Ascending aorta (tissue), 2 donors: ENCODE data around the gene ARSI. TPM values are rescaled to one million over a fixed set of nuclear protein-coding genes. Genes with fewer than 3 reads are reported as not detected.

ENCODE experiments used
- DNase-seq, 2 donors: peaks; one replicate each; pipeline ENCODE4 v3.0.0-alpha.2; 2019; ENCODE audit warnings: low spot score in 2 of 2
- H3K27ac ChIP-seq, 2 donors: fragments of 200-600 bp; sonication (generic); one replicate each; pipeline ENCODE4 v1.5.1; 2016 to 2017; ENCODE audit warnings: mild to moderate bottlenecking in 1 of 2
- H3K27me3 ChIP-seq: fragments of 200-600 bp; sonication (generic); one replicate; pipeline ENCODE4 v1.5.1; 2017
- H3K36me3 ChIP-seq, 2 donors: fragments of 200-600 bp; sonication (generic); one replicate each; pipeline ENCODE4 v1.5.1; 2016
- H3K4me1 ChIP-seq, 2 donors: fragments of 200-600 bp; sonication (generic); one replicate each; pipeline ENCODE4 v1.5.1; 2016 to 2017; ENCODE audit warnings: mild to moderate bottlenecking in 1 of 2
- H3K4me3 ChIP-seq, 2 donors: fragments of 200-600 bp; sonication (generic); one replicate each; pipeline ENCODE4 v1.5.1; 2016 to 2017; ENCODE audit warnings: mild to moderate bottlenecking in 1 of 2
- H3K9me3 ChIP-seq, 2 donors: fragments of 200-600 bp; sonication (generic); one replicate each; pipeline ENCODE4 v1.5.1; 2016
- CTCF ChIP-seq, 3 experiments: fragments of 200-600 bp in 2 of 3; fragments of 450-650 bp in 1 of 3; sonication (generic) in 2 of 3; IDR thresholded peaks; one replicate each; pipeline ENCODE4 v1.5.1; 2016 to 2019; ENCODE audit warnings: antibody characterized with exemption in 3 of 3, mild to moderate bottlenecking in 1 of 3, moderate library complexity in 1 of 3
- intact Hi-C: fragments of 100-400 bp; cut with DNase I; formaldehyde crosslinking; loops from one replicate; pipeline ENCODE4 v1.15.1; 2023
- total RNA-seq: library from RNA; depleted of rRNA; stranded (reverse); fragments of >200 nt; gene quantifications from one replicate; pipeline ENCODE4 v1.1.0, GENCODE V29; 2016

The ARSI gene
- total RNA-seq, 1 donor from 2014 or later, result not detected

GRCh38 chr5:150281987-150282386 lies 20.7 kb downstream of the ARSI start:
- TF ChIP-seq CTCF (IDR thresholded peaks at IDR 0.05), result no peak
- Histone ChIP-seq H3K4me1 (no peaks in the 10 kb centered on the region), H3K4me3 (no peak overlapping the region), H3K27me3 (no peaks in the 10 kb centered on the region), H3K36me3 (no peaks in the 10 kb centered on the region), H3K27ac (no peak overlapping the region), H3K9me3 (no peaks in the 10 kb centered on the region)
- no peak for DNase-seq
- intact Hi-C loops, result no loop called here

- Histone ChIP-seq H3K9me3 (no peaks in the 10 kb centered on the region), H3K27ac (no peak overlapping the region), H3K36me3 (no peaks in the 10 kb centered on the region), H3K4me1 (no peaks in the 10 kb centered on the region), H3K27me3 (no peaks in the 10 kb centered on the region), H3K4me3 (no peak overlapping the region)
- intact Hi-C loops, result no loop called here
- no peak for DNase-seq
- no peak for TF ChIP-seq CTCF (IDR thresholded peaks at IDR 0.05)
Observed at GRCh38 chr5:150279330-150280020, 23.2 kb downstream of the ARSI start.

- Histone ChIP-seq H3K27ac (no peak overlapping the region), H3K36me3 (no peaks in the 10 kb centered on the region), H3K4me1 (no peaks in the 10 kb centered on the region), H3K9me3 (no peaks in the 10 kb centered on the region), H3K4me3 (no peak overlapping the region), H3K27me3 (no peaks in the 10 kb centered on the region)
- DNase-seq, result no peak
- intact Hi-C loops, result no loop called here
- TF ChIP-seq CTCF (IDR thresholded peaks at IDR 0.05), result no peak
Observed at GRCh38 chr5:150278916-150279315, 23.8 kb downstream of the ARSI start.

- no peak overlapping the region for H3K4me3 ChIP-seq
- intact Hi-C loops, result no loop called here
Observed at GRCh38 chr5:150278046-150278730, 24.5 kb downstream of the ARSI start.

GRCh38 chr5:150277043-150277442 lies 25.7 kb downstream of the ARSI start:
- Histone ChIP-seq H3K9me3 (no peaks in the 10 kb centered on the region), H3K27me3 (no peaks in the 10 kb centered on the region), H3K27ac (no peak overlapping the region), H3K4me3 (no peak overlapping the region), H3K4me1 (no peaks in the 10 kb centered on the region), H3K36me3 (no peaks in the 10 kb centered on the region)
- intact Hi-C loops, result no loop called here
- TF ChIP-seq CTCF (IDR thresholded peaks at IDR 0.05), result no peak
- no peak for DNase-seq

More at GRCh38 chr5:150278046-150278730, 24.5 kb downstream of the ARSI start:
- no peak for DNase-seq
- Histone ChIP-seq H3K36me3 (no peaks in the 10 kb centered on the region), H3K27ac (no peak overlapping the region), H3K27me3 (no peaks in the 10 kb centered on the region), H3K9me3 (no peaks in the 10 kb centered on the region), H3K4me1 (no peaks in the 10 kb centered on the region)
- no peak for TF ChIP-seq CTCF (IDR thresholded peaks at IDR 0.05)
